A549 (cell line): ENCODE data around the gene FGF16.

ENCODE experiments used
- BHLHE40 ChIP-seq: IDR thresholded peaks from 2 replicates; pipeline ENCODE4 v1.6.1; 2012; ENCODE audit warnings: low read depth, low read length, inconsistent platforms
- CHD4 ChIP-seq: fragments of 200-600 bp; sonication (generic); IDR thresholded peaks from 2 replicates; pipeline ENCODE4 v1.6.1; 2016; ENCODE audit warnings: antibody characterized with exemption, mild to moderate bottlenecking, borderline replicate concordance
- CTCF ChIP-seq: fragments of >200 bp; sonication (Bioruptor Twin); formaldehyde crosslinking; IDR thresholded peaks from 3 replicates; pipeline ENCODE4 v1.5.1; 2016
- JUN ChIP-seq, 2 experiments: fragments of >200 bp; sonication (Bioruptor Twin); formaldehyde crosslinking; IDR thresholded peaks; 2 replicates in 1 of 2; 3 replicates in 1 of 2; pipeline ENCODE4 v1.6.1; 2016 to 2017
- MAZ ChIP-seq: fragments of 150-350 bp; IDR thresholded peaks from 2 replicates; pipeline ENCODE4 v1.6.1; 2014; ENCODE audit warnings: antibody characterized with exemption, low read depth, low read length, borderline replicate concordance
- USF2 ChIP-seq: fragments of 450-650 bp; IDR thresholded peaks from 2 replicates; pipeline ENCODE4 v1.6.1; 2014; ENCODE audit warnings: antibody characterized with exemption

GRCh38 chrX:77431227-77431626 is 16.0 kb upstream of the FGF16 start:
- TF ChIP-seq BHLHE40 (no peak), JUN (IDR thresholded peaks at IDR 0.05) (no peak), CHD4 (no peak), CTCF (no peak), USF2 (no peak), MAZ (no peak)
